Stimulated activated naive CD8-positive, alpha-beta T cell treated with anti-CD3 and anti-CD28 coated beads, Interleukin-15, Interleukin-2, amounts not matched to agents 100 ng/mL and 50 ng/mL, for 24 hours (primary cell): ENCODE data around the gene UGT1A7.
"Not testable (repeated sequence)": the region's sequence is repeated elsewhere in the genome, so short reads cannot be mapped to it uniquely, and the experiment has no call there.

Source experiments
- H3K27ac Mint-ChIP-seq: one replicate; pipeline ENCODE4 v1.8.0; 2021; ENCODE audit warnings: mild to moderate bottlenecking, mixed read lengths
- H3K27me3 Mint-ChIP-seq: one replicate; pipeline ENCODE4 v1.8.0; 2021; ENCODE audit warnings: mixed read lengths
- H3K36me3 Mint-ChIP-seq: one replicate; pipeline ENCODE4 v1.8.0; 2021; ENCODE audit warnings: low read depth, mixed read lengths
- H3K4me1 Mint-ChIP-seq: one replicate; pipeline ENCODE4 v1.8.0; 2021; ENCODE audit warnings: low read depth, mixed read lengths
- H3K4me3 Mint-ChIP-seq: one replicate; pipeline ENCODE4 v1.8.0; 2021; ENCODE audit warnings: mild to moderate bottlenecking, mixed read lengths
- H3K9me3 Mint-ChIP-seq: one replicate; pipeline ENCODE4 v1.8.0; 2021; ENCODE audit warnings: mixed read lengths

Gene UGT1A7

GRCh38 chr2:233681521-233682099 lies at the start of gene UGT1A7:
Gene UGT1A7 (plus strand): TSS chr2:233681901. CDS start chr2:233681938, 37 bp downstream.
- no peak within 1 kb of the TSS for H3K4me3 Mint-ChIP-seq
- H3K27me3 Mint-ChIP-seq, result peaks cover 26% of the 10 kb centered on the region
- H3K9me3 Mint-ChIP-seq, result no peaks in the 10 kb centered on the region
- H3K4me1 Mint-ChIP-seq, result no peaks in the 10 kb centered on the region
- H3K36me3 Mint-ChIP-seq, result no peaks in the 10 kb centered on the region
- no peak within 1 kb of the TSS for H3K27ac Mint-ChIP-seq

- not testable (repeated sequence) for H3K4me3 Mint-ChIP-seq, H3K36me3 Mint-ChIP-seq, H3K9me3 Mint-ChIP-seq, H3K4me1 Mint-ChIP-seq, H3K27ac Mint-ChIP-seq
- peaks cover 38% of the 10 kb centered on the region for H3K27me3 Mint-ChIP-seq
Measured at GRCh38 chr2:233636306-233636705, 45.4 kb upstream of the UGT1A7 start, which contains the start of gene UGT1A10. Gene UGT1A10 (plus strand): TSS chr2:233636448. CDS start chr2:233636523, 75 bp downstream.

- no peak overlapping the region for H3K27ac Mint-ChIP-seq
- no peaks in the 10 kb centered on the region for H3K9me3 Mint-ChIP-seq
- no peak overlapping the region for H3K4me3 Mint-ChIP-seq
- peaks cover 6% of the 10 kb centered on the region for H3K4me1 Mint-ChIP-seq
- H3K27me3 Mint-ChIP-seq, result peaks cover 17% of the 10 kb centered on the region
- H3K36me3 Mint-ChIP-seq, result no peaks in the 10 kb centered on the region
Measured at GRCh38 chr2:233638836-233639235, 42.9 kb upstream of the UGT1A7 start.

- no peak overlapping the region for H3K27ac Mint-ChIP-seq
- peaks cover 6% of the 10 kb centered on the region for H3K4me1 Mint-ChIP-seq
- no peaks in the 10 kb centered on the region for H3K9me3 Mint-ChIP-seq
- H3K27me3 Mint-ChIP-seq, result peaks cover 7% of the 10 kb centered on the region
- no peaks in the 10 kb centered on the region for H3K36me3 Mint-ChIP-seq
- no peak overlapping the region for H3K4me3 Mint-ChIP-seq
Measured at GRCh38 chr2:233639860-233640259, 41.8 kb upstream of the UGT1A7 start.

- Mint-ChIP-seq H3K36me3 (no peaks in the 10 kb centered on the region), H3K4me3 (no peak overlapping the region), H3K27me3 (peaks cover 4% of the 10 kb centered on the region), H3K27ac (no peak overlapping the region), H3K9me3 (peaks cover 11% of the 10 kb centered on the region), H3K4me1 (peaks cover 6% of the 10 kb centered on the region)
Measured at GRCh38 chr2:233643128-233643527, 38.6 kb upstream of the UGT1A7 start.

- H3K27ac Mint-ChIP-seq, H3K36me3 Mint-ChIP-seq, H3K4me1 Mint-ChIP-seq, H3K4me3 Mint-ChIP-seq: not testable (repeated sequence)
- Mint-ChIP-seq H3K9me3 (peaks cover 11% of the 10 kb centered on the region), H3K27me3 (peaks cover 12% of the 10 kb centered on the region)
Measured at GRCh38 chr2:233646033-233646432, 35.7 kb upstream of the UGT1A7 start.

GRCh38 chr2:233650981-233651380 lies 30.7 kb upstream of the UGT1A7 start:
- Mint-ChIP-seq H3K27ac (no peak overlapping the region), H3K27me3 (peaks cover 34% of the 10 kb centered on the region), H3K9me3 (peaks cover 6% of the 10 kb centered on the region), H3K36me3 (no peaks in the 10 kb centered on the region), H3K4me3 (no peak overlapping the region), H3K4me1 (no peaks in the 10 kb centered on the region)

- no peak overlapping the region for H3K4me3 Mint-ChIP-seq
- peaks cover 31% of the 10 kb centered on the region for H3K27me3 Mint-ChIP-seq
- H3K36me3 Mint-ChIP-seq, result no peaks in the 10 kb centered on the region
- H3K4me1 Mint-ChIP-seq, result no peaks in the 10 kb centered on the region
- no peak overlapping the region for H3K27ac Mint-ChIP-seq
- H3K9me3 Mint-ChIP-seq, result peaks cover 4% of the 10 kb centered on the region
Measured at GRCh38 chr2:233651430-233651829, 30.3 kb upstream of the UGT1A7 start.

GRCh38 chr2:233654501-233654900 lies 27.2 kb upstream of the UGT1A7 start:
- H3K4me3 Mint-ChIP-seq, result no peak overlapping the region
- peaks cover 36% of the 10 kb centered on the region for H3K27me3 Mint-ChIP-seq
- no peaks in the 10 kb centered on the region for H3K36me3 Mint-ChIP-seq
- no peak overlapping the region for H3K27ac Mint-ChIP-seq
- no peaks in the 10 kb centered on the region for H3K9me3 Mint-ChIP-seq
- H3K4me1 Mint-ChIP-seq, result no peaks in the 10 kb centered on the region

GRCh38 chr2:233655043-233655442 lies 26.7 kb upstream of the UGT1A7 start:
- no peaks in the 10 kb centered on the region for H3K36me3 Mint-ChIP-seq

GRCh38 chr2:233655943-233656342 lies 25.8 kb upstream of the UGT1A7 start:
- not testable (repeated sequence) for H3K36me3 Mint-ChIP-seq, H3K27ac Mint-ChIP-seq, H3K4me1 Mint-ChIP-seq, H3K4me3 Mint-ChIP-seq, H3K9me3 Mint-ChIP-seq
- H3K27me3 Mint-ChIP-seq, result peaks cover 38% of the 10 kb centered on the region

More at GRCh38 chr2:233655043-233655442, 26.7 kb upstream of the UGT1A7 start:
- Mint-ChIP-seq H3K9me3 (no peaks in the 10 kb centered on the region), H3K27ac (no peak overlapping the region), H3K4me1 (no peaks in the 10 kb centered on the region), H3K27me3 (peaks cover 42% of the 10 kb centered on the region), H3K4me3 (no peak overlapping the region)

- peaks cover 38% of the 10 kb centered on the region for H3K27me3 Mint-ChIP-seq
- H3K4me1 Mint-ChIP-seq, result no peaks in the 10 kb centered on the region
- H3K9me3 Mint-ChIP-seq, result no peaks in the 10 kb centered on the region
- H3K36me3 Mint-ChIP-seq, result no peaks in the 10 kb centered on the region
- no peak overlapping the region for H3K4me3 Mint-ChIP-seq
- H3K27ac Mint-ChIP-seq, result no peak overlapping the region
Measured at GRCh38 chr2:233656443-233656842, 25.3 kb upstream of the UGT1A7 start.

- Mint-ChIP-seq H3K4me1 (no peaks in the 10 kb centered on the region), H3K4me3 (no peak overlapping the region), H3K9me3 (no peaks in the 10 kb centered on the region), H3K27ac (no peak overlapping the region), H3K36me3 (no peaks in the 10 kb centered on the region), H3K27me3 (peaks cover 40% of the 10 kb centered on the region)
Measured at GRCh38 chr2:233658610-233659009, 23.1 kb upstream of the UGT1A7 start.

GRCh38 chr2:233663911-233664310 lies 17.8 kb upstream of the UGT1A7 start:
- no peaks in the 10 kb centered on the region for H3K4me1 Mint-ChIP-seq
- H3K36me3 Mint-ChIP-seq, result no peaks in the 10 kb centered on the region

GRCh38 chr2:233668605-233669260 lies 13.0 kb upstream of the UGT1A7 start:
- Mint-ChIP-seq H3K36me3 (no peaks in the 10 kb centered on the region), H3K4me3 (no peak overlapping the region), H3K27me3 (peaks cover 46% of the 10 kb centered on the region), H3K9me3 (peaks cover 4% of the 10 kb centered on the region), H3K4me1 (no peaks in the 10 kb centered on the region), H3K27ac (no peak overlapping the region)

More at GRCh38 chr2:233663911-233664310, 17.8 kb upstream of the UGT1A7 start:
- H3K4me3 Mint-ChIP-seq, result no peak overlapping the region
- peaks cover 53% of the 10 kb centered on the region for H3K27me3 Mint-ChIP-seq
- no peak overlapping the region for H3K27ac Mint-ChIP-seq
- peaks cover 4% of the 10 kb centered on the region for H3K9me3 Mint-ChIP-seq
